ENCODE results near the gene ANXA10.
A peak's percentile ranks its signal among the peaks of the same experiment; 100 is the strongest.
"Not testable (repeated sequence)": the region's sequence is repeated elsewhere in the genome, so short reads cannot be mapped to it uniquely, and the experiment has no call there.

ANXA10 gene

GRCh38 chr4:168109527-168109926 lies 17.2 kb downstream of the ANXA10 start:
- no peaks in the 10 kb centered on the region for H3K27me3 ChIP-seq
- no peak overlapping the region for H3K4me2 ChIP-seq
- no peak overlapping the region for H3K4me3 ChIP-seq
- no peak for TF ChIP-seq Cebpa-rat (IDR thresholded peaks at IDR 0.05)
- H3K4me1 ChIP-seq = no peaks in the 10 kb centered on the region
- H3K9ac ChIP-seq = no peak overlapping the region
- no peaks in the 10 kb centered on the region for H3K36me3 ChIP-seq
- no peaks in the 10 kb centered on the region for H3K9me3 ChIP-seq (replicated peaks in 1 of 11)
- H4K20me1 ChIP-seq = no peaks in the 10 kb centered on the region
- no peak overlapping the region for H3K27ac ChIP-seq

- not testable (repeated sequence) for H3K4me1 ChIP-seq; H3K36me3 ChIP-seq; H3K9ac ChIP-seq; H3K27ac ChIP-seq; H3K4me3 ChIP-seq; H4K20me1 ChIP-seq; H3K9me3 ChIP-seq (replicated peaks in 1 of 11); H3K4me2 ChIP-seq; H3K27me3 ChIP-seq
Measured at GRCh38 chr4:168113059-168113458, 20.7 kb downstream of the ANXA10 start.

GRCh38 chr4:168118116-168118655 lies 25.8 kb downstream of the ANXA10 start:
- Histone ChIP-seq H3K9ac (no peak overlapping the region), H3K36me3 (no peaks in the 10 kb centered on the region), H3K27ac (peak overlapping the region in 3 of 11 experiments; percentile 22 to 49 (median 26); a peak in 4 of 22 replicates), H3K4me1 (peaks cover 0 to 19% (median 4%) of the 10 kb centered on the region in 10 experiments; a peak in 9 of 20 replicates), H3K4me2 (peak overlapping the region in 5 of 11 experiments; percentile 24 to 58 (median 48); a peak in 9 of 22 replicates), H3K27me3 (no peaks in the 10 kb centered on the region), H3K9me3 (replicated peaks in 1 of 11) (no peaks in the 10 kb centered on the region), H3K4me3 (no peak overlapping the region), H4K20me1 (no peaks in the 10 kb centered on the region)
- TF ChIP-seq Cebpa-rat (IDR thresholded peaks at IDR 0.05) = peak in 1 of 11 experiments; percentile 64; a peak in 2 of 22 replicates

- Histone ChIP-seq H3K4me2 (peak overlapping the region in 2 of 11 experiments; percentile 15 to 37; a peak in 2 of 22 replicates), H3K9ac (no peak overlapping the region), H3K9me3 (replicated peaks in 1 of 11) (no peaks in the 10 kb centered on the region), H4K20me1 (no peaks in the 10 kb centered on the region), H3K27ac (no peak overlapping the region), H3K4me3 (no peak overlapping the region), H3K27me3 (no peaks in the 10 kb centered on the region), H3K36me3 (no peaks in the 10 kb centered on the region), H3K4me1 (peaks cover 0 to 19% (median 4%) of the 10 kb centered on the region in 10 experiments; a peak in 9 of 20 replicates)
- TF ChIP-seq Cebpa-rat (IDR thresholded peaks at IDR 0.05) = no peak
Measured at GRCh38 chr4:168119100-168119499, 26.8 kb downstream of the ANXA10 start.

- H4K20me1 ChIP-seq = no peaks in the 10 kb centered on the region
- H3K4me1 ChIP-seq = peaks cover 0 to 19% (median 4%) of the 10 kb centered on the region in 10 experiments; a peak in 9 of 20 replicates
- H3K9ac ChIP-seq = no peak overlapping the region
- no peak overlapping the region for H3K4me2 ChIP-seq
- H3K36me3 ChIP-seq = no peaks in the 10 kb centered on the region
- no peaks in the 10 kb centered on the region for H3K9me3 ChIP-seq (replicated peaks in 1 of 11)
- TF ChIP-seq Cebpa-rat (IDR thresholded peaks at IDR 0.05) = no peak
- H3K4me3 ChIP-seq = no peak overlapping the region
- no peak overlapping the region for H3K27ac ChIP-seq
- no peaks in the 10 kb centered on the region for H3K27me3 ChIP-seq
Measured at GRCh38 chr4:168119890-168120289, 27.6 kb downstream of the ANXA10 start.

- Histone ChIP-seq H3K4me2 (no peak overlapping the region), H4K20me1 (no peaks in the 10 kb centered on the region), H3K27ac (no peak overlapping the region), H3K9ac (no peak overlapping the region), H3K27me3 (no peaks in the 10 kb centered on the region), H3K36me3 (no peaks in the 10 kb centered on the region), H3K4me3 (no peak overlapping the region), H3K4me1 (peaks cover 0 to 19% (median 4%) of the 10 kb centered on the region in 10 experiments; a peak in 9 of 20 replicates), H3K9me3 (replicated peaks in 1 of 11) (no peaks in the 10 kb centered on the region)
- no peak for TF ChIP-seq Cebpa-rat (IDR thresholded peaks at IDR 0.05)
Measured at GRCh38 chr4:168120811-168121210, 28.5 kb downstream of the ANXA10 start.

- no peak overlapping the region for H3K4me3 ChIP-seq
- no peak for TF ChIP-seq Cebpa-rat (IDR thresholded peaks at IDR 0.05)
- H3K27ac ChIP-seq = no peak overlapping the region
Measured at GRCh38 chr4:168124008-168124641, 31.8 kb downstream of the ANXA10 start.

GRCh38 chr4:168126952-168127351 lies 34.6 kb downstream of the ANXA10 start:
- no peak overlapping the region for H3K4me2 ChIP-seq
- H3K4me3 ChIP-seq = no peak overlapping the region
- no peak overlapping the region for H3K27ac ChIP-seq
- H3K4me1 ChIP-seq = no peaks in the 10 kb centered on the region
- H4K20me1 ChIP-seq = no peaks in the 10 kb centered on the region
- TF ChIP-seq Cebpa-rat (IDR thresholded peaks at IDR 0.05) = no peak
- H3K27me3 ChIP-seq = no peaks in the 10 kb centered on the region
- no peaks in the 10 kb centered on the region for H3K36me3 ChIP-seq
- no peak overlapping the region for H3K9ac ChIP-seq
- H3K9me3 ChIP-seq (replicated peaks in 1 of 11) = no peaks in the 10 kb centered on the region

More at GRCh38 chr4:168124008-168124641, 31.8 kb downstream of the ANXA10 start:
- H3K36me3 ChIP-seq = no peaks in the 10 kb centered on the region
- H3K27me3 ChIP-seq = no peaks in the 10 kb centered on the region
- H3K4me1 ChIP-seq = peaks cover 0 to 4% (median 0%) of the 10 kb centered on the region in 10 experiments; a peak in 4 of 20 replicates
- H3K4me2 ChIP-seq = no peak overlapping the region
- no peaks in the 10 kb centered on the region for H3K9me3 ChIP-seq (replicated peaks in 1 of 11)
- no peak overlapping the region for H3K9ac ChIP-seq
- no peaks in the 10 kb centered on the region for H4K20me1 ChIP-seq

- no peak for TF ChIP-seq Cebpa-rat (IDR thresholded peaks at IDR 0.05)
- H3K4me3 ChIP-seq = no peak overlapping the region
- no peak overlapping the region for H3K4me2 ChIP-seq
- H3K27me3 ChIP-seq = no peaks in the 10 kb centered on the region
- no peak overlapping the region for H3K27ac ChIP-seq
- H3K9me3 ChIP-seq (replicated peaks in 1 of 11) = no peaks in the 10 kb centered on the region
- H4K20me1 ChIP-seq = no peaks in the 10 kb centered on the region
- no peaks in the 10 kb centered on the region for H3K4me1 ChIP-seq
- H3K9ac ChIP-seq = no peak overlapping the region
- H3K36me3 ChIP-seq = no peaks in the 10 kb centered on the region
Measured at GRCh38 chr4:168128601-168129000, 36.3 kb downstream of the ANXA10 start.
